ENCODE measurements around the gene ZBTB43.

GRCh38 chr9:126880947-126881332 is 76.1 kb downstream of the ZBTB43 start:
- TF ChIP-seq CTCF (IDR thresholded peaks at IDR 0.05; ENCODE audit: insufficient read depth, low read length, poor library complexity, severe bottlenecking) (no peak), EZH2phosphoT487 (conservative IDR thresholded peaks at IDR 0.05; ENCODE audit: low read length) (no peak)
